WTC11 (cell line): Measurements from ENCODE around the gene SEPTIN3.

ENCODE experiments used
- ATF2 ChIP-seq: sonication (generic); formaldehyde crosslinking; IDR thresholded peaks from 2 replicates; pipeline ENCODE4 v1.8.1; 2022; ENCODE audit warnings: low read depth, missing genetic modification reagents, borderline replicate concordance
- ATF3 ChIP-seq: sonication (generic); formaldehyde crosslinking; conservative IDR thresholded peaks from 2 replicates; pipeline ENCODE4 v1.8.1; 2022; ENCODE audit warnings: mild to moderate bottlenecking, missing genetic modification reagents
- CTCF ChIP-seq: fragments of 200-600 bp; IDR thresholded peaks from 2 replicates; pipeline ENCODE4 v1.8.0; 2022; ENCODE audit warnings: antibody characterized with exemption
- ELF4 ChIP-seq: sonication (generic); formaldehyde crosslinking; IDR thresholded peaks from 2 replicates; pipeline ENCODE4 v1.8.1; 2022; ENCODE audit warnings: low read depth, mild to moderate bottlenecking, moderate library complexity, missing genetic modification reagents
- FOXP1 ChIP-seq: sonication (generic); formaldehyde crosslinking; IDR thresholded peaks from 2 replicates; pipeline ENCODE4 v1.8.0; 2022; ENCODE audit warnings: missing genetic modification reagents, mild to moderate bottlenecking, moderate library complexity, borderline replicate concordance
- MAX ChIP-seq: sonication (generic); formaldehyde crosslinking; IDR thresholded peaks from 2 replicates; pipeline ENCODE4 v1.8.0; 2022; ENCODE audit warnings: mild to moderate bottlenecking, missing genetic modification reagents

- TF ChIP-seq CTCF = no peak
- TF ChIP-seq ELF4 (CRISPR knock-in tag) = no peak
- no peak for TF ChIP-seq ATF2 (CRISPR knock-in tag)
- no peak for TF ChIP-seq ATF3 (CRISPR knock-in tag)
- TF ChIP-seq MAX (CRISPR knock-in tag) = no peak
- TF ChIP-seq FOXP1 (CRISPR knock-in tag) = no peak
Measured at GRCh38 chr22:41976961-41977566, 7.8 kb downstream of the SEPTIN3 start.
